SIG-M5 (cell line): ENCODE data around the gene NPTXR.

Source experiments
- DNase-seq: peaks from one replicate; lab custom pipeline; 2025; lab: John Stamatoyannopoulos, UW

The NPTXR gene

GRCh38 chr22:38843657-38844314 is at the start of gene NPTXR:
NPTXR (minus strand) TSS chr22:38844028.
- no peak for DNase-seq

DNA sequence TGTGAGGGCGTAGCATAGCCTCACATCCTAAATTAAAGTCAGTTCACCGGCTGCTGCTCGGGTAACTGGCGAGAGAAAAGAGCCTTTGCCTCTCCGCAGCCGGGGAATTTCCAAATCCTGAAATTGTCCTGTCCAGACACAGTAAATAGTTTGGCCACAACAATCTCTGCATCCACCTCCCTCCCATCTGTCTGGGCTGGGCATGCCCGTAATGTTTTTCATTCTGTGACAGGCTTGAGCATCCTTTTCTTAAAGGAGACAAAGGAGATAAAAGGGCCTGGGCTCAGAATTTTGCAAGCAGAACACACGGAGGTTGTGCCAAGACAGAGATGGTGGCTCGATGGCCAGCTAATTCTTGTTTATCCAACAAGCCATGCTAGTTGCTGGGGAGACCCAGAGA is 47.4 kb upstream of the NPTXR start:
- no peak for DNase-seq

DNA sequence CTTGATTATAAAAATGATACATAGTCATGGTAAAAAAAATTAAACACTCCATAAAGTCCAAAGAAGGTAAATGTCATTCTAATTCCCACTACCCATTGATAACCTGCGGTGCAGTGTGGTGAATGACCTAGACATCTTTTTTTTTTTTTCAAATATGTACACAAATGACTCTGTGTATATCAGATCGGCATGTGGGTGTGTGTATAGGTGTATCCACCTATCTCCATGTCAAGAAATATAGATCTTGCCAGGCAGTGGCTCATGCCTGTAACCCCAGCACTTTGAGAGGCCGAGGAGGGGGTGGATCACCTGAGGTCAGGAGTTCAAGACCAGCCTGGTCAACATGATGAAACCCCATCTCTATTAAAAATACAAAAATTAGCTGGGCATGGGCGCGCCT is 46.5 kb upstream of the NPTXR start:
- DNase-seq = no peak

DNA sequence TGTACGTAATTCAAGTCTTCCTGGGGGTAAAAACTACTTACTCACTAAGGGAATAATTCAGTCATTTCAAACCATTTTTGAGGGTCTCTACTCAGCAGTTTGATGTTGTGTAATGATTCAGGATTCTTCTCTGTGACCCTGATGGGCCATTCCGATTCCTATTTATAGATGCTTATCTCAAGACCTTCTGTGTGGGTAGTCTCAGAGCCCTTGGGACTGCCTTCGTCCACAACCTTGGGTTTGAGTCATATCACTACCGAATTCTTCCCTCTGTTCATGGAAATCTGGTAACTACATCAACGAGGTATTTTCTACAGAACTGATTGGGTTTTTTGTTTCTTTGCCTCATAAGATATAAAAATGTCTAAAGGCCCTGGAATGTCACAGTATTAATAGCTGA is 42.5 kb upstream of the NPTXR start:
- no peak for DNase-seq

DNA sequence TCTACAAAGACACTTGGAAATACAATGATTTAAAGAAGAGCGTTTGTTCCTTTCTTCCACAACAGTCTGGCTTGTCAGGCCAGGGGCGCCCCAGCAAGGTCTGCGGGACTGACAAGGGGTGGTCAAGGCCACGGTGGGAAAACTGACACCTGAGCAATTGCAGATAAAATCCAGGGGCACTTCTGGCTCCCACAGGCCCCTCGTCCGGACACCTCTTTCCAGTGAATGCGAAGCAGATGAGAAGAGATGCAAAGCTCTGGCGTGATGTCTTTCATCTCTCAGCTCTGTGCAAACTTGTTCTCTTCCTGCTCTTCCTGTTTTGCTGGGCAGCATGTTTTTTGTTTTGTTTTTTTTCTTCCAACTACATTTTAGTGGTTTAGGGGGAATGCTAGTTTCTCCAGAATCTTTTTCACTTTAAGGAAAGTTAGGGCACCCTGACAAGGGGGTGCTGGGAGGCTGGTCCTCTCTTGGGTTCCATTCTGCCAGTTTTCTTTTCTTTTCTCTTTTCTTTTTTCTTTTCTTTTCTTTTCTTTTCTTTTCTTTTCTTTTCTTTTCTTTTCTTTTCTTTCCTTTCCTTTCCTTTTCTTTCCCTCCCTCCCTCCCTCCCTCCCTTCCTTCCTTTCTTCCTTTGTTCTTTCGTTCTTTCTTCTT is 39.3 kb upstream of the NPTXR start:
- DNase-seq = no peak

DNA sequence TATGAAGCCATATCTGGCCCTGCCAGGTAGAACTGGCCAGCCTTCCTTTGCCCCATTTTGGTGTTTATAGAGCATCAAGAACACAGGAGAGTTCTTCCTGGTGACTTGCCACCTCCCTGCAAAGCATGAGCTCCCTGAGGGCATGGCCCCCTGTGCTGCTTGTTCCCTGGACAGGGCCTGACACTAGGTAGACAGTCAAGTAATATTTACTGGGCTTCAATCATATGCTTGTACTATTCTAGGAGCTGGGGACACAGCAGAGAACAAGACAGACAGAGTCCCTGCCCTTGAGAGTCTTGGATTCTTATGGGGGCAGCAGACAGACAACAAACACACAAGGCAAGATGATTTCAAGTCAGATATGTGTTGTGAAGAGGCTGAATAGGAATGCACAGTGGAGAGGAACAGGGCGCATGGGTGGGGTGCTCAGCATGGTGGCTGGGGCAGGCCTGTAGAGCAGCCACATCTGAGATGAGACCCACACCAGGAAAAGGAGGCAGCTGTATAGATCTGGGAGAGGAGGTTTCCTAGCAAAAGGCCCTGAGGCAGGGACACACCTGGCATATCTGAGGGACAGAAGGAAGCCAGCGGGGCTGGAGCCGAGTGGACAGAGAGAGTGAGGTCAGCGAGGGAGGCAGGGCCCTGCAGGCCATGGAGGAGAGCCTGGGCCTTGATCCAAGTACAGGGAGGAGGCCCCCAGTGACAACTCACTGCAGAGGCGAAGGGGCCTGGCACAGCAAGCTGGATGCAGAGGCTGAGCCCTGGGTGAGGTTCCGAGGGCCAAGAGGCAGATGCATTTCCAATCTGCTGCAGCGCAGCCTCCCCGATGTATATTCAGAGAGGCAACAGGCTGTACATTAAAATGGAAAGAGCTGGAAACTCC is 38.4 kb upstream of the NPTXR start:
- no peak for DNase-seq

GRCh38 chr22:38881464-38881871 is 37.6 kb upstream of the NPTXR start:
- DNase-seq = no peak

DNA sequence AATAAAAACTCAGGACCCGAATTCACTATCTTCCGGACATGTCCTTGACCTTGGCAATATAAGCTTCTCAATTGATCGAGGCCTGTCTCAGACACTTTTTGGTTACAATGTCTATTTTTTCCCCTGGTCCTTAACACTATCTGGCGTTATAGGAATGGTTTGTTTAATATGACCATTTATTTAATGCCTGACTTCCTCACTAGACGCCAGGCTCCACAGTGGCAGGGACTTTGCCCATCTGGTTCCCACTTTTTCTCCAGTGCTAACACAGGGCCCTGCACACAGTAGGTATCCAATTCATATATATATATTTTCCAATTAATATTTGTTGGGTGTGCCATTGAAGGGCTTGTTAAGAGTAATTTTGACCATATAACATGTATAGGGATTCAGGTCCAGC is 36.1 kb upstream of the NPTXR start:
- DNase-seq = no peak

DNA sequence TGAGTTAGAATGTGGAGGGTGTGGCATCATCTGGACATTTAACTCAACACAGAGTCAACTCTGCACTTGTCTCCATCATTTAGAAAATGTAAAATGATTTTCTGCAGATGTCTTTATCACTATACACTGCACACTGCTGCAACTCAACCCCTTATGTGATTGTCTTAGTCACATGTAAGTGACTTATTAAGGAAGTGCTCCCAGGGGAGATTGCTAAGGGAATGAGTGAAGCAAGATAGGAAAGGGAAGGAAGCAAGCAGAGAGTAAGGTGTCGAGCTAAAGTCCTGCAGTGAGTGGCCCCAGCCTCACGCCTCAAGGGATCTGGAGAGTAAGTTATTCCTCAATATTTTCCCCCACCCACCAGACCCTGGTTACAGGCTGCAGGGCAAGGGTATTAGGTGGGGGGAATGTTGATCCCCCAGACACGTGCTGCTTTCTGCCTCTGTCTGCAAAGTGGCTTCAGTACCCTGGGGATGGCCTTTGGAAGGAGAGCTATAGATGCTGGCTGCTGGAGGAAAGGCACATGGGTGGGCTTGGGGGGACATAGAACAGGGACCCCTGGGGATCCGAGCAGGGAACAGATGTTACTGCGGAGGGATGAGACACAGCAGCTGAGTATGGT is 35.4 kb upstream of the NPTXR start:
- DNase-seq = no peak

GRCh38 chr22:38878001-38878400 is 34.2 kb upstream of the NPTXR start:
- no peak for DNase-seq

DNA sequence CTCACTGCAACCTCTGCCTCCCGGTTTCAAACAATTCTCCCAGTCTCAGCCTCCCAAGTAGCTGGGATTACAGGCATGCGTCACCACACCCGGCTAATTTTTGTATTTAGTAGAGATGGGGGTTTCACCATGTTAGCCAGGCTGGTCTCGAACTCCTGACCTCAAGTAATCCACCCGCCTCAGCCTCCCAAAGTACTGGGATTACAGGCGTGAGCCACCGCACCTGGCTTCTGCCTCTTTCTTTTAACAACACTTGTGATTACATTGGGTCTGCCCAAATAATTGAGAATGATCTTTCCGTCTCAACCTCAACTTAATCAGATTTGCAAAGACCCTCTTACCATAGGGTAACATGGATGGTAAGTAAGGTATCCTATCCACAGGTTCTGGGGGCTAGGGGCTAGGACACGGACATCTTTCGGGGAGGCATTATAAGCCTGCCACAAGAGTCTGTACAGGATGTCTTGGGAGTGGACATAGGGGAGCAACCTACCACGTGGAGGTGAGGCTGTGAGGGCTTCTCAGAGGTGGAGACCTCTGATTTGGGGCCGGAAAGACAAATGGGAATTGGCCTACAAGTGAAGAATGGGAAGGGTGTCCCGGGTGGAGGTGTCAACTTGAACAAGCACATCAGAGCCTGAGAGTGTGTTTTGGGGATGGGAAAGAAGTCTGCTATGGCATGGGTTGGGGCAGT is 30.8 kb upstream of the NPTXR start:
- no peak for DNase-seq

GRCh38 chr22:38873469-38874411 is 29.9 kb upstream of the NPTXR start:
- no peak for DNase-seq

- DNase-seq = no peak
These were observed 29.0 kb upstream of the NPTXR start for GRCh38 chr22:38872831-38873248.

GRCh38 chr22:38872172-38872830 is 28.5 kb upstream of the NPTXR start, which contains the start of gene CBX6:
CBX6 (minus strand) TSS chr22:38872216; CDS start chr22:38872190, 26 bp downstream.
- peak; percentile 37 for DNase-seq

DNA sequence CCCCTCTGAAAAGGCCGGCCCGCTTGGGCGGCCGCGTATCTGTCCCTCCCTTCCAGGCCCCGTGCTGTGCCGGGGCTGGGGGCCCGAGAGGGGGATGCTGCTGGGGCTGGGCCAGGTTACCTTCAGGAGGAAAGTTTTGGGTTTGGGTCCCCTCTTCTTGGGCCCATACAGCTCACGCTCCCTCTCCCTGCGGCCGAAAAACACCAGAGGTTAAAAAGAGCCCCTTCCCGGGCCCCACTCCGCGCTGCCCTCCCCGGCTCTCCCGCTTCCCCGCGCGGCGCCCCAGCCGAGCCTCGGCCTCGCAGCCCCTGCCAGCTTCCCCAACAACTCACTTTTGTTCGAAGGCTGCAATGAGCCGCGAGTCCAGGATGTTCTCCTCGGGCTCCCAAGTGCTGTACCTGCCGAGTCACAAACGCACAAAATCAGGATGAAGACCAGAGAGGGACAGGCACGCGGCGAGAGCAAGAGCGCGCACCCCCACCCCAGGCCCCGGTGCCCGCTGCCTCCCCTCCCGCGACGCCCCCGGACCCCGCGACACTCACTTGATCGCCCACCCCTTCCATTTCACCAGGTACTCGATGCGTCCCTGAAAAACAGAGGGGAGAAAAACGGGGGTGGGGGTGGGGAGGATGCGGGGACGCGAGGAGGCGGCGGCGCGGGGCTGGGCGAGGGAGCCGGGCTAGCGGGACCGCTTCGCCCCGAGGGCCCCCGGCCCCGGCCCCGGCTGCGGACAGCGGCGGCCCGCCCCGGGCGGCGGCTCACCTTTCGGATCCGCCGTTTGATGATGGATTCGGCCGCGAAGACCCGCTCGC is 27.7 kb upstream of the NPTXR start:
- DNase-seq = no peak

- no peak for DNase-seq
These were observed 27.0 kb upstream of the NPTXR start for GRCh38 chr22:38870791-38871359.

GRCh38 chr22:38870312-38870741 is 26.5 kb upstream of the NPTXR start:
- DNase-seq = peak; percentile 52

DNA sequence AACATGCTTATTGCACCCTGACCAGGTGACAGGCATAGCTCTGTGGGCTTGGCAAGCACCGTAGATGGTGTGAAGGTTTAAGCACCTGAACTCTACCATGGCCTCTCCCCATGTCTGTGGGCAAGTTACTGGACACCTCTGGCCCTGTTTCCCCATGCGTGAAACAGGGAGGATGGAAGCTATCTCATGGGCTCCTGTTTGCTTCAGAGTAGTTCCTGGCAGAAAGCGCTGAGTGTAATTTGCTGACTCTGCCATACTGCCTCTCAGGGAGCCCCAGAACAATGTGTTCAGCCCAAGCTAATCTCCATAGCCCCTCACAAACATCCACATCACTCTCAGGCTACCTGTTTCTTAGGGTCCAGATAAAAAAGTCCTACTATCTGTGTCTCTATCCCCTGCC is 25.8 kb upstream of the NPTXR start:
- no peak for DNase-seq

GRCh38 chr22:38868886-38869381 is 25.1 kb upstream of the NPTXR start:
- no peak for DNase-seq
